Glutamatergic neuron (in vitro differentiated cells): ENCODE data around the gene WNT2B. TPM values are rescaled to one million over a fixed set of nuclear protein-coding genes. Genes with fewer than 3 reads are reported as not detected.
A peak's percentile ranks its signal among the peaks of the same experiment; 100 is the strongest.
"Not testable (repeated sequence)": the region's sequence is repeated elsewhere in the genome, so short reads cannot be mapped to it uniquely, and the experiment has no call there.

Source experiments
- DNase-seq: peaks from one replicate; pipeline ENCODE4 v3.0.0; 2022
- H3K27ac Mint-ChIP-seq: one replicate; pipeline ENCODE4 v1.8.0; 2020; ENCODE audit warnings: mild to moderate bottlenecking, mixed read lengths, inconsistent platforms; ENCODE audit not compliant: unreplicated experiment
- H3K27me3 Mint-ChIP-seq: one replicate; pipeline ENCODE4 v1.8.0; 2020; ENCODE audit warnings: mild to moderate bottlenecking, moderate library complexity, mixed read lengths, inconsistent platforms; ENCODE audit not compliant: unreplicated experiment
- H3K36me3 Mint-ChIP-seq: one replicate; pipeline ENCODE4 v1.8.0; 2020; ENCODE audit warnings: mild to moderate bottlenecking, mixed read lengths, inconsistent platforms; ENCODE audit not compliant: unreplicated experiment
- H3K4me1 Mint-ChIP-seq: one replicate; pipeline ENCODE4 v1.8.0; 2020; ENCODE audit warnings: mild to moderate bottlenecking, low read depth, mixed read lengths, inconsistent platforms; ENCODE audit not compliant: unreplicated experiment
- H3K4me3 Mint-ChIP-seq: one replicate; pipeline ENCODE4 v1.8.0; 2020; ENCODE audit warnings: mild to moderate bottlenecking, mixed read lengths, inconsistent platforms; ENCODE audit not compliant: unreplicated experiment
- H3K9me3 Mint-ChIP-seq: one replicate; pipeline ENCODE4 v1.8.0; 2020; ENCODE audit warnings: mild to moderate bottlenecking, moderate library complexity, mixed read lengths, inconsistent platforms; ENCODE audit not compliant: unreplicated experiment
- CTCF ChIP-seq: fragments of 200-600 bp; sonication (generic); IDR thresholded peaks from one replicate; pipeline ENCODE4 v1.5.0; 2021; ENCODE audit not compliant: partially characterized antibody, unreplicated experiment
- total RNA-seq: library from RNA; stranded (reverse); fragmentation: NEBNext Ultra II Directional; extraction: Animal tissue kit (Norgen Biotek cat#: 25700); gene quantifications from one replicate; pipeline ENCODE4 v1.2.1, GENCODE V29; 2021; ENCODE audit not compliant: unreplicated experiment

WNT2B gene
- total RNA-seq, 1 donor from 2014 or later = 4.0 TPM

GRCh38 chr1:112465122-112465521 lies 43.6 kb upstream of the WNT2B start:
- no peak for DNase-seq
- Mint-ChIP-seq H3K4me3 (peak overlapping the region; percentile 75), H3K27ac (peak overlapping the region; percentile 34), H3K36me3 (no peaks in the 10 kb centered on the region), H3K4me1 (peaks cover 33% of the 10 kb centered on the region), H3K27me3 (peaks cover 12% of the 10 kb centered on the region), H3K9me3 (peaks cover 11% of the 10 kb centered on the region)
- no peak for TF ChIP-seq CTCF

GRCh38 chr1:112466078-112466660 lies 42.6 kb upstream of the WNT2B start:
- TF ChIP-seq CTCF = peak; percentile 88
- peak; percentile 93 for DNase-seq
- peaks cover 12% of the 10 kb centered on the region for H3K27me3 Mint-ChIP-seq
- no peaks in the 10 kb centered on the region for H3K36me3 Mint-ChIP-seq
- H3K9me3 Mint-ChIP-seq = peaks cover 11% of the 10 kb centered on the region
- H3K27ac Mint-ChIP-seq = no peak overlapping the region
- H3K4me1 Mint-ChIP-seq = peaks cover 24% of the 10 kb centered on the region
- peak overlapping the region; percentile 75 for H3K4me3 Mint-ChIP-seq

GRCh38 chr1:112470324-112470723 lies 38.4 kb upstream of the WNT2B start:
- not testable (repeated sequence) for H3K27ac Mint-ChIP-seq, H3K4me1 Mint-ChIP-seq, DNase-seq, H3K4me3 Mint-ChIP-seq, H3K36me3 Mint-ChIP-seq
- peaks cover 10% of the 10 kb centered on the region for H3K27me3 Mint-ChIP-seq
- H3K9me3 Mint-ChIP-seq = peaks cover 12% of the 10 kb centered on the region

GRCh38 chr1:112470966-112471365 lies 37.8 kb upstream of the WNT2B start:
- Mint-ChIP-seq H3K9me3 (peaks cover 8% of the 10 kb centered on the region), H3K4me3 (no peak overlapping the region), H3K4me1 (peaks cover 1% of the 10 kb centered on the region), H3K27me3 (peaks cover 4% of the 10 kb centered on the region), H3K36me3 (no peaks in the 10 kb centered on the region), H3K27ac (no peak overlapping the region)
- DNase-seq = no peak
- TF ChIP-seq CTCF = no peak

- H3K36me3 Mint-ChIP-seq = peaks cover 5% of the 10 kb centered on the region
- no peaks in the 10 kb centered on the region for H3K4me1 Mint-ChIP-seq
- no peak for DNase-seq
- TF ChIP-seq CTCF = no peak
- no peak overlapping the region for H3K4me3 Mint-ChIP-seq
- H3K27me3 Mint-ChIP-seq = no peaks in the 10 kb centered on the region
- no peak overlapping the region for H3K27ac Mint-ChIP-seq
- H3K9me3 Mint-ChIP-seq = peaks cover 8% of the 10 kb centered on the region
These were observed 36.6 kb upstream of the WNT2B start for GRCh38 chr1:112472142-112472541.
